ENCODE data around the gene SNRK. TPM values are rescaled to one million over a fixed set of nuclear protein-coding genes. Genes with fewer than 3 reads are reported as not detected.

Gene SNRK
- total RNA-seq, 1 donor from 2014 or later, result 51.4 TPM

GRCh38 chr3:43309372-43310305 lies 23.3 kb downstream of the SNRK start:
- no peak for DNase-seq (ENCODE audit: low spot score)

GRCh38 chr3:43316783-43317460 lies 30.6 kb downstream of the SNRK start:
- DNase-seq (ENCODE audit: low spot score), result no peak

GRCh38 chr3:43317461-43318316 lies 31.3 kb downstream of the SNRK start:
- DNase-seq (ENCODE audit: low spot score), result no peak

GRCh38 chr3:43319376-43319775 lies 33.0 kb downstream of the SNRK start:
- DNase-seq (ENCODE audit: low spot score), result peak; percentile 46

- no peak for DNase-seq (ENCODE audit: low spot score)
These were observed 33.5 kb downstream of the SNRK start for GRCh38 chr3:43319794-43320193.

GRCh38 chr3:43320288-43320687 lies 33.9 kb downstream of the SNRK start:
- DNase-seq (ENCODE audit: low spot score), result no peak

GRCh38 chr3:43323541-43323940 lies 37.2 kb downstream of the SNRK start:
- no peak for DNase-seq (ENCODE audit: low spot score)

- DNase-seq (ENCODE audit: low spot score), result no peak
These were observed 40.7 kb downstream of the SNRK start for GRCh38 chr3:43326891-43327581.

GRCh38 chr3:43327582-43327979 lies 41.2 kb downstream of the SNRK start:
- no peak for DNase-seq (ENCODE audit: low spot score)

GRCh38 chr3:43328653-43329052 lies 42.3 kb downstream of the SNRK start:
- DNase-seq (ENCODE audit: low spot score), result no peak

GRCh38 chr3:43330981-43331380 lies 44.6 kb downstream of the SNRK start:
- no peak for DNase-seq (ENCODE audit: low spot score)

GRCh38 chr3:43331381-43331780 lies 45.0 kb downstream of the SNRK start:
- DNase-seq (ENCODE audit: low spot score), result no peak

GRCh38 chr3:43334976-43335375 lies 48.6 kb downstream of the SNRK start:
- DNase-seq (ENCODE audit: low spot score), result no peak

- DNase-seq (ENCODE audit: low spot score), result no peak
These were observed 49.5 kb downstream of the SNRK start for GRCh38 chr3:43335799-43336198.

- DNase-seq (ENCODE audit: low spot score), result no peak
These were observed 52.0 kb downstream of the SNRK start for GRCh38 chr3:43338295-43338694.

- no peak for DNase-seq (ENCODE audit: low spot score)
These were observed 54.1 kb downstream of the SNRK start for GRCh38 chr3:43340403-43340802.

- no peak for DNase-seq (ENCODE audit: low spot score)
These were observed 55.4 kb downstream of the SNRK start for GRCh38 chr3:43341788-43342187.

- no peak for DNase-seq (ENCODE audit: low spot score)
These were observed 56.8 kb downstream of the SNRK start for GRCh38 chr3:43343185-43343584.

- no peak for DNase-seq (ENCODE audit: low spot score)
These were observed 57.5 kb downstream of the SNRK start for GRCh38 chr3:43343815-43344214.

- no peak for DNase-seq (ENCODE audit: low spot score)
These were observed 58.2 kb downstream of the SNRK start for GRCh38 chr3:43344520-43344919.

GRCh38 chr3:43345246-43345645 lies 58.9 kb downstream of the SNRK start:
- DNase-seq (ENCODE audit: low spot score), result no peak

- no peak for DNase-seq (ENCODE audit: low spot score)
These were observed 59.5 kb downstream of the SNRK start for GRCh38 chr3:43345877-43346276.
